Endothelial cell of umbilical vein (primary cell): Measurements from ENCODE around the gene UBXN1. TPM values are rescaled to one million over a fixed set of nuclear protein-coding genes. Genes with fewer than 3 reads are reported as not detected.

ENCODE experiments used
- BruUV-seq: library from RNA; stranded (reverse); fragments of 400-500 nt; replicated peaks from 2 replicates; lab custom pipeline; 2021; lab: Mats Ljungman, UMichigan
- CTCF ChIA-PET: fragments of 300-600, 350-600 bp; sonication (Branson Sonifier 250); formaldehyde crosslinking; loops from one replicate; lab custom pipeline; 2021; ENCODE audit warnings: antibody characterized with exemption, inconsistent platforms; lab: Charles Lee
- POLR2A ChIA-PET: fragments of 300-600, 350-600 bp; sonication (Branson Sonifier 250); formaldehyde crosslinking; loops from one replicate; lab custom pipeline; 2021; ENCODE audit warnings: antibody characterized with exemption, inconsistent platforms; lab: Charles Lee
- DNase-seq: peaks from one replicate; pipeline ENCODE4 v3.0.0-alpha.2; 2011; ENCODE audit warnings: low read depth, low spot score
- FAIRE-seq: peaks from 2 replicates; lab custom pipeline; 2011; peaks lifted over from hg19 to GRCh38; lab: Jason Lieb, UNC
- H2AFZ ChIP-seq: 2 replicates; pipeline ENCODE4 v1.6.0; 2012; ENCODE audit warnings: low read depth, low read length, control low read depth, inconsistent platforms
- H3K27ac ChIP-seq: 2 replicates; pipeline ENCODE4 v1.5.1; 2011; ENCODE audit warnings: low read depth, mild to moderate bottlenecking, control low read depth, low read length, moderate library complexity; ENCODE audit not compliant: insufficient read depth
- H3K27me3 ChIP-seq, 2 experiments: 2 replicates each; pipeline versions ENCODE4 v1.6.0 to v1.6.1; 2011; ENCODE audit warnings: low read length in 2 of 2, mixed read lengths in 1 of 2; ENCODE audit not compliant: control insufficient read depth in 2 of 2, insufficient read depth in 2 of 2
- H3K36me3 ChIP-seq, 2 experiments: 2 replicates in 1 of 2; 3 replicates in 1 of 2; pipeline ENCODE4 v1.5.1; 2011; ENCODE audit warnings: low read length in 2 of 2, mild to moderate bottlenecking in 1 of 2, moderate library complexity in 1 of 2; ENCODE audit not compliant: control insufficient read depth in 2 of 2, insufficient read depth in 2 of 2; ENCODE audit errors: extremely low read depth in 1 of 2
- H3K4me1 ChIP-seq: 3 replicates; pipeline ENCODE4 v1.5.1; 2011; ENCODE audit warnings: mild to moderate bottlenecking, low read length; ENCODE audit not compliant: control insufficient read depth, insufficient read depth; ENCODE audit errors: extremely low read depth
- H3K4me2 ChIP-seq: 2 replicates; pipeline ENCODE4 v1.6.1; 2011; ENCODE audit warnings: low read length, control low read depth, mixed read lengths; ENCODE audit not compliant: insufficient read depth
- H3K4me3 ChIP-seq, 3 experiments: fragments of 200-600 bp in 1 of 3; sonication (generic), shearing (Covaris generic) in 1 of 3; replicated peaks in 1 of 3; 2 replicates each; pipeline ENCODE4 v1.5.1; 2011 to 2016; ENCODE audit warnings: control low read depth in 3 of 3, low read length in 3 of 3, mild to moderate bottlenecking in 2 of 3, inconsistent platforms in 1 of 3, low read depth in 1 of 3, moderate library complexity in 1 of 3; ENCODE audit not compliant: insufficient read depth in 1 of 3
- H3K79me2 ChIP-seq: 2 replicates; pipeline ENCODE4 v1.6.0; 2012; ENCODE audit warnings: low read length, inconsistent platforms; ENCODE audit not compliant: control insufficient read depth, insufficient read depth
- H3K9ac ChIP-seq: replicated peaks from 2 replicates; pipeline ENCODE3; 2011; ENCODE audit warnings: low read length, control low read depth; ENCODE audit not compliant: insufficient read depth; ENCODE audit errors: extremely low read depth
- H3K9me1 ChIP-seq: replicated peaks from 3 replicates; pipeline ENCODE4 v1.6.0; 2011; ENCODE audit warnings: mild to moderate bottlenecking, low read length; ENCODE audit not compliant: control insufficient read depth, insufficient read depth; ENCODE audit errors: extremely low read depth
- H3K9me3 ChIP-seq: replicated peaks from 2 replicates; pipeline ENCODE4 v1.5.1; 2012; ENCODE audit warnings: low read length, inconsistent platforms; ENCODE audit not compliant: control insufficient read depth, insufficient read depth
- H4K20me1 ChIP-seq: replicated peaks from 2 replicates; pipeline ENCODE3; 2011; ENCODE audit warnings: mild to moderate bottlenecking, low read length; ENCODE audit not compliant: control insufficient read depth, insufficient read depth; ENCODE audit errors: extremely low read depth
- CTCF ChIP-seq, 2 donors: IDR thresholded peaks; 1 replicate in 1 of 2; 2 replicates in 1 of 2; pipeline ENCODE4 v1.5.1; 2011; ENCODE audit warnings: low read length in 2 of 2, mild to moderate bottlenecking in 2 of 2, moderate library complexity in 2 of 2, control low read depth in 1 of 2, inconsistent platforms in 1 of 2, low read depth in 1 of 2; ENCODE audit not compliant: insufficient read depth in 1 of 2; ENCODE audit errors: extremely low read depth in 1 of 2
- EZH2 ChIP-seq: IDR thresholded peaks from 2 replicates; pipeline ENCODE4 v1.6.1; 2012; ENCODE audit warnings: borderline replicate concordance, low read depth, mild to moderate bottlenecking, moderate library complexity, low read length, inconsistent platforms; ENCODE audit not compliant: severe bottlenecking
- FOS ChIP-seq: IDR thresholded peaks from 2 replicates; pipeline ENCODE4 v1.6.1; 2011; ENCODE audit warnings: mild to moderate bottlenecking, low read length, moderate library complexity, borderline replicate concordance; ENCODE audit not compliant: insufficient read depth
- GATA2 ChIP-seq: IDR thresholded peaks from 2 replicates; pipeline ENCODE4 v1.7.0; 2011; ENCODE audit warnings: low read depth, mild to moderate bottlenecking, moderate library complexity, mixed read lengths, low read length; ENCODE audit not compliant: insufficient read length, insufficient read depth
- JUN ChIP-seq: IDR thresholded peaks from 2 replicates; pipeline ENCODE4 v1.6.1; 2011; ENCODE audit warnings: borderline replicate concordance, low read depth; ENCODE audit not compliant: insufficient read length, insufficient read depth
- MAX ChIP-seq: IDR thresholded peaks from 2 replicates; pipeline ENCODE4 v1.6.1; 2011; ENCODE audit not compliant: insufficient read depth, insufficient read length
- MYC ChIP-seq: IDR thresholded peaks from one replicate; pipeline ENCODE4 v1.6.1; 2011; ENCODE audit warnings: mild to moderate bottlenecking, low read depth, low read length
- POLR2A ChIP-seq: IDR thresholded peaks from 2 replicates; pipeline ENCODE4 v1.6.1; 2012; ENCODE audit warnings: low read depth, mild to moderate bottlenecking, control low read depth, low read length
- POLR2AphosphoS5 ChIP-seq: IDR thresholded peaks from 2 replicates; pipeline ENCODE4 v1.6.1; 2012; ENCODE audit warnings: low read depth, mild to moderate bottlenecking, control low read depth, low read length, moderate library complexity; ENCODE audit not compliant: insufficient read depth
- dilution Hi-C: fragments of 300-500 bp; cut with MboI; formaldehyde crosslinking; loops from one replicate; pipeline ENCODE4 v1.15.0; 2019; ENCODE audit warnings: low sequenced_read_pairs; ENCODE audit not compliant: extremely low pct_ligation_motif_present
- intact Hi-C: fragments of 100-400 bp; cut with micrococcal nuclease; formaldehyde crosslinking; loops from one replicate; pipeline ENCODE4 v1.10.0; 2022
- polyA plus RNA-seq, 4 experiments: library from polyadenylated mRNA; depleted of rRNA in 3 of 4; stranded (reverse) in 3 of 4; unstranded in 1 of 4; fragments of >200 nt; gene quantifications; 2 replicates each; pipeline versions ENCODE4 v1.2.1 to v1.2.3, GENCODE V29; 2011 to 2012; ENCODE audit warnings: missing spikeins in 1 of 4
- total RNA-seq: library from RNA; stranded (reverse); gene quantifications from 2 replicates; pipeline ENCODE4 v1.2.3, GENCODE V29; 2021

Gene UBXN1
- total and polyA plus RNA-seq, 2 donors (not counting 3 experiments of a cell fraction or from before 2014, with no cell fraction given): 113 to 114 TPM

- Histone ChIP-seq H3K27ac (no peak overlapping the region), H2AFZ (peak overlapping the region; percentile 26), H3K9ac (no peak overlapping the region), H3K9me1 (no peaks in the 10 kb centered on the region), H3K9me3 (no peaks in the 10 kb centered on the region), H3K79me2 (peaks cover 21% of the 10 kb centered on the region), H3K4me1 (peaks cover 2% of the 10 kb centered on the region), H3K4me3 (no peak overlapping the region), H4K20me1 (no peaks in the 10 kb centered on the region), H3K4me2 (no peak overlapping the region), H3K36me3 (peaks cover under 1 to 5% of the 10 kb centered on the region in 2 experiments), H3K27me3 (no peaks in the 10 kb centered on the region)
- no TSS peak for BruUV-seq
- FAIRE-seq (no peak), DNase-seq (no peak)
- TF ChIP-seq JUN: no peak
- no peak for TF ChIP-seq MAX
- no peak for TF ChIP-seq POLR2AphosphoS5
- TF ChIP-seq CTCF (IDR thresholded peaks at IDR 0.05; ENCODE audit: extremely low read depth in 1 of 2, insufficient read depth in 1 of 2, low read depth in 1 of 2, low read length in 2 of 2): no peak
- TF ChIP-seq FOS: no peak
- TF ChIP-seq EZH2: no peak
- no peak for TF ChIP-seq MYC
- TF ChIP-seq POLR2A: no peak
- TF ChIP-seq GATA2: no peak
- intact Hi-C loops: loop anchor here (5.0 kb wide), 1 partner anchor 53 kb away; the partner anchor contains the start of genes BSCL2 and GNG3
- CTCF ChIA-PET: interaction anchor here (2.4 kb wide), 1 partner anchor 11 kb away, joined by 11 read pairs; the partner anchor contains the start of genes C11orf98 and CSKMT
- dilution Hi-C loops: no loop called here
- POLR2A ChIA-PET: interaction anchor here (5.3 kb wide), 1 partner anchor 11 kb away, joined by 71 read pairs; the partner anchor contains the start of genes C11orf98 and CSKMT
Observed at GRCh38 chr11:62654297-62654696, 24.6 kb downstream of the UBXN1 start.
